Measurements from ENCODE around the gene KCTD19. TPM values are rescaled to one million over a fixed set of nuclear protein-coding genes. Genes with fewer than 3 reads are reported as not detected.

KCTD19 gene
- total RNA-seq, 4 donors from 2014 or later = under 0.01 to 2.3 (median 0.25) TPM

DNA sequence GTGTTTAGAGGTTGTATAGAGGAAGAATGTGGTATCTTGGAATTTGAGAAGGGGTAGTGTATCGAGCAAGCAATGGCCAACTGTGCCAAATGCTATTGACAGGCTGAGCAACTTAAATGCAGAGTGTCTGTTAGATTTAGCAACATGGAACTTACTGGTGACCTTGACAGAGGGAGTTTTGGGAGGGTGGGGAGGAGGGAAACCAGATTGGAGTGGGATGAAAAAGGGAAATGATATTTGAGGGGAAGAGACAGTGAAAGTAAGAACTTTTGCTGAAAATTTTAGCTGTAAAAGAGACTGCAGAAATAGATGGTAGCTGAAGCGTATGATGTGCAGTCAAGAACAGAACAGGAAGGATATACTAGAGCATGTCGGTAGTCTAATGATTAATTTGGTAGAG lies 1.2 kb upstream of the KCTD19 start:
- Histone ChIP-seq H3K36me3 (no peaks in the 10 kb centered on the region), H3K4me3 (no peak overlapping the region), H3K4me1 (peaks cover 0 to 20% (median 2%) of the 10 kb centered on the region in 4 donors), H3K27ac (no peak overlapping the region), H3K9me3 (no peaks in the 10 kb centered on the region), H3K27me3 (peaks cover 0 to 20% of the 10 kb centered on the region in 2 donors)
- TF ChIP-seq CTCF (IDR thresholded peaks at IDR 0.05) (no peak), EP300 (IDR thresholded peaks at IDR 0.05) (no peak), POLR2A (IDR thresholded peaks at IDR 0.05) (no peak)
- WGBS, 2 donors = 55 to 60% methylated on average over 3 of the region's 3 CpGs
- no peak for DNase-seq (ENCODE audit: low spot score in 2 of 2)

GRCh38 chr16:67326115-67326471 lies 448 bp downstream of the KCTD19 start:
- no peak for TF ChIP-seq EP300 (IDR thresholded peaks at IDR 0.05)
- TF ChIP-seq CTCF (IDR thresholded peaks at IDR 0.05) = no peak
- TF ChIP-seq POLR2A (IDR thresholded peaks at IDR 0.05) = no peak
- Histone ChIP-seq H3K9me3 (no peaks in the 10 kb centered on the region), H3K36me3 (no peaks in the 10 kb centered on the region), H3K4me3 (peak overlapping the region; percentile 27 to 59 (median 43)), H3K27me3 (peaks cover 0 to 24% of the 10 kb centered on the region in 2 donors), H3K27ac (peak overlapping the region in 1 of 4 donors; percentile 77), H3K4me1 (peaks cover 0 to 20% (median 2%) of the 10 kb centered on the region in 4 donors)
- WGBS, 2 donors = 36 to 43% methylated on average over 11 of the region's 11 CpGs
- DNase-seq (ENCODE audit: low spot score in 2 of 2) = no peak

DNA sequence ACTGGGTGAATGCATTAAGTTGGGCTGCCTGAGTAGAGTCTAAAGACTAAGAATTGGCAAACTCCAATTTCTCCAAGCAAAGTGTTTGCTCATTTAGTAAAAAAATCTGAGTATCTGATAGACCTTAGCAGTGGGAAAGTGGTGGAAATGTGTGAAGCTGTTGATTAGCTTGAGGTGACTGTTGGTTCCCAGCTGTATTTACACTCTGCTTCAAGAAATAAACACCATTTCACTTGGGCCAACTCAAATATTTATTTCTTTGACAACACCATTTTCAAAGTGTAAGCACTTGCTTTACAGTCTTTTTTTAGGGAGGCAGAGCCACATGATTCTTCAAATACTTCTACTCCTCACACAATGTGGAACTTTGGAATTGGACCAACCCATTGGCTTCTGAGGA lies 8.7 kb downstream of the KCTD19 start:
- Histone ChIP-seq H3K4me1 (no peaks in the 10 kb centered on the region), H3K27me3 (peaks cover 0 to 6% of the 10 kb centered on the region in 2 donors), H3K9me3 (no peaks in the 10 kb centered on the region), H3K4me3 (no peak overlapping the region), H3K36me3 (no peaks in the 10 kb centered on the region), H3K27ac (no peak overlapping the region)
- DNase-seq (ENCODE audit: low spot score in 2 of 2) = no peak
- TF ChIP-seq CTCF (IDR thresholded peaks at IDR 0.05) (no peak), EP300 (IDR thresholded peaks at IDR 0.05) (no peak), POLR2A (IDR thresholded peaks at IDR 0.05) (no peak)

DNA sequence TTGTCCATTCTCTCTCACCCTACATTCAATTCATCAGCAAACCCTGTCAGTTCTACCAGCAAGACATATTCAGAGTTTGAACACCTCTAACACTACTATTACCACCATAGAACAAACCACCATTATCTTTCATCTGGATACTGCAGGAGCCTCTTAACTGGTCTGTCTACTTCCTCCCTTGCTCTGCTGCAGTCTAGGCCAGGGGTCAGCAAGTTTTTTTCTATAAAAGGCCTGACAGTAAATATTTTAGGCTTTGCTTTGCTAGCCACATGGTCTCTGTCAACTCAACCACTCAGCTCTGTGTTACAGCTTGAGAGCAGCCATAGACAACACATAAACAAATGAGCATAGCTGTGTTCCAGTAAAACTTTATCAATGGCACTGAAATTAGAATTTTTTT lies 13.8 kb downstream of the KCTD19 start:
- TF ChIP-seq EP300 (IDR thresholded peaks at IDR 0.05) = no peak
- no peak for TF ChIP-seq CTCF (IDR thresholded peaks at IDR 0.05)
- TF ChIP-seq POLR2A (IDR thresholded peaks at IDR 0.05) = no peak
- Histone ChIP-seq H3K27ac (no peak overlapping the region), H3K36me3 (no peaks in the 10 kb centered on the region), H3K4me1 (no peaks in the 10 kb centered on the region), H3K4me3 (no peak overlapping the region), H3K9me3 (no peaks in the 10 kb centered on the region), H3K27me3 (no peaks in the 10 kb centered on the region)
- DNase-seq (ENCODE audit: low spot score in 2 of 2) = no peak

DNA sequence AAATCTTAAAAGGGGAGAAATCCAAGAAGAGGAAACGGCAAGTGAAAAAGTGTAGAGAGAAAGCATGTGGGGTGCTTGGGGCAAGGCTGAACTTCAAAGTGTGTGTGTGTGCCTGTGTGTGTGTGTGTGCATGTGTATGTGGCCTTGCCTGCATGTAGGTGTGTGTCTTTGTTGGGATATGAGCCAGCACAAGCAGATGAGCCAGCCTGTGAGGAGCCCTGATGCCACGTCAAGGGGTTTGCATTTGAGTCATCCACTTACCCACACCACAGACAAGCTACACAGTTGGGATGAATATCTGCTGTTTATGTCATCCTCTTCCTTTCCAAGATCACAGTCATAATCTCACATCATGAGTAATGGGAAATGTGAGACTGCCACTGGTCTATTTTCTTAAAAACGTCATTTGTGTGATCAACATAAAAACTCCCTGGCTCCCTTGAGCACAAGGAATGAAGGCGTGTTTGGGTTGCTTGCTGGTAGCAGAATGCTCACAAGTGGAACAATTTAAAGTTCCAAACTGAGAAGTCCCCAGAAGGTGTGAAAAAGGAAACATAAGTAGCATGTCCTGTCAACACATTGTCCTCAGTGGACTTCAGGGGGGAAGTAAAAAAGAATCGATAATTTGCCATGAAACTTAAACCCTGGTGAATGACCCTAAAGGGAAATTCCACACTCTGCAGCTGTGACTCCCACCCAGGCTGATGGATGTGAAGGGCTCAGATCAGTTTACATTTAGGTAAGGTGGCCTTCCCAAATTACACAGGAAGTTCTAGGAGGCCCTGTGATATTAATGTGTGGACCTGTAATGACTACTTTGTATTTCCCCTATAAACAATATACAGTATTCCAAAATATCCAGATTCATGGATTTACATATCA lies 14.7 kb downstream of the KCTD19 start:
- H3K4me1 ChIP-seq = no peaks in the 10 kb centered on the region
- H3K9me3 ChIP-seq = no peaks in the 10 kb centered on the region
- peak overlapping the region in 1 of 4 donors; percentile 48 for H3K27ac ChIP-seq
- no peak overlapping the region for H3K4me3 ChIP-seq
- DNase-seq (ENCODE audit: low spot score in 2 of 2) = peak in 1 of 2 donors; percentile 25
- TF ChIP-seq EP300 (IDR thresholded peaks at IDR 0.05) = peak in 1 of 2 donors; percentile 16
- no peak for TF ChIP-seq POLR2A (IDR thresholded peaks at IDR 0.05)
- TF ChIP-seq CTCF (IDR thresholded peaks at IDR 0.05) = no peak
- no peaks in the 10 kb centered on the region for H3K36me3 ChIP-seq
- WGBS, 2 donors = 45 to 48% methylated on average over 5 of the region's 5 CpGs
- H3K27me3 ChIP-seq = no peaks in the 10 kb centered on the region

Data from tibial nerve (tissue), 4 donors.